HepG2 (cell line): ENCODE data around the gene BZW1. TPM values are rescaled to one million over a fixed set of nuclear protein-coding genes. Genes with fewer than 3 reads are reported as not detected.
A peak's percentile ranks its signal among the peaks of the same experiment; 100 is the strongest.

Experiments used
- CREB1 ChIP-seq, 2 experiments: fragments of 450-650 bp in 1 of 2; IDR thresholded peaks; 2 replicates each; pipeline ENCODE4 v1.6.1; 2016 to 2017; ENCODE audit warnings: control low read depth in 1 of 2, mild to moderate bottlenecking in 1 of 2, missing compliant biosample characterization in 1 of 2, missing genetic modification characterization in 1 of 2
- CREB3 ChIP-seq: sonication (generic); formaldehyde crosslinking; IDR thresholded peaks from 2 replicates; pipeline ENCODE4 v1.5.0; 2020; ENCODE audit warnings: missing genetic modification reagents
- FOXP1 ChIP-seq, 2 experiments: fragments of 450-650 bp in 1 of 2; IDR thresholded peaks; 2 replicates each; pipeline ENCODE4 v1.6.1; 2017 to 2018; ENCODE audit warnings: antibody characterized with exemption in 1 of 2
- MXD1 ChIP-seq: sonication (generic); formaldehyde crosslinking; IDR thresholded peaks from 2 replicates; pipeline ENCODE4 v1.4.0; 2020; ENCODE audit warnings: mild to moderate bottlenecking, missing genetic modification reagents
- POLR2A ChIP-seq, 2 experiments: IDR thresholded peaks; 2 replicates each; pipeline ENCODE4 v1.6.1; 2011; ENCODE audit warnings: low read depth in 2 of 2, low read length in 2 of 2, mild to moderate bottlenecking in 1 of 2, moderate library complexity in 1 of 2; ENCODE audit not compliant: insufficient read depth in 1 of 2
- RFXAP ChIP-seq: sonication (generic); formaldehyde crosslinking; IDR thresholded peaks from 2 replicates; pipeline ENCODE4 v1.4.0; 2020; ENCODE audit warnings: missing genetic modification reagents, borderline replicate concordance
- ZHX2 ChIP-seq, 2 experiments: sonication (generic) in 1 of 2; formaldehyde crosslinking in 1 of 2; IDR thresholded peaks; 2 replicates each; pipeline versions ENCODE4 v1.6.1 to v1.9.0; 2014 to 2022; ENCODE audit warnings: antibody characterized with exemption in 1 of 2, borderline replicate concordance in 1 of 2, inconsistent platforms in 1 of 2, low read depth in 1 of 2, missing genetic modification reagents in 1 of 2
- ZKSCAN8 ChIP-seq: IDR thresholded peaks from 2 replicates; pipeline ENCODE4 v1.6.1; 2016; ENCODE audit warnings: borderline replicate concordance, missing genetic modification reagents, missing compliant biosample characterization
- ZNF431 ChIP-seq: sonication (generic); formaldehyde crosslinking; IDR thresholded peaks from 2 replicates; pipeline ENCODE4 v1.9.0; 2022; ENCODE audit warnings: missing genetic modification reagents, low read depth, mild to moderate bottlenecking, borderline replicate concordance
- polyA plus RNA-seq, 8 experiments: library from polyadenylated mRNA; depleted of rRNA in 3 of 8; stranded (reverse) in 7 of 8; unstranded in 1 of 8; fragments of >200 nt; fragmentation: Illumina TruSeq in 4 of 8; extraction: Trizol in 4 of 8; gene quantifications; 2 replicates each; pipeline versions ENCODE4 v1.2.1 to v1.2.3, GENCODE V29; 2011 to 2016; ENCODE audit warnings: low read depth in 4 of 8, missing spikeins in 1 of 8, mixed read lengths in 1 of 8; ENCODE audit not compliant: insufficient read depth in 1 of 8
- total RNA-seq, 5 experiments: library from RNA; depleted of rRNA; stranded (reverse); fragments of >200 nt; fragmentation: Illumina TruSeq; extraction: Trizol; gene quantifications; 2 replicates each; pipeline ENCODE4 v1.2.3, GENCODE V29; 2016; ENCODE audit warnings: low read depth in 1 of 5

Gene BZW1
- total and polyA plus RNA-seq, 2 of the 13 experiments (the other 11 are each of a cell fraction or from before 2014, with no cell fraction given), result 106 to 384 TPM

GRCh38 chr2:200862532-200863000 is 50.9 kb downstream of the BZW1 start (continued):
- TF ChIP-seq ZKSCAN8 (CRISPR knock-in tag) (0 out of 2 replicates have a peak, but pooled peaks have one; percentile 5), CREB1 (IDR thresholded peaks at IDR 0.05) (peak; percentile 86), CREB1 (CRISPR knock-in tag; IDR thresholded peaks at IDR 0.05) (peak; percentile 66; the same call in 1 of the 2 replicates), ZNF431 (0 out of 2 replicates have a peak, but pooled peaks have one; percentile 27), POLR2A (IDR thresholded peaks at IDR 0.05; ENCODE audit: insufficient read depth in 1 of 2, low read depth in 2 of 2, low read length in 2 of 2) (peak in 1 of 2 experiments; percentile 36; a peak in 1 of 4 replicates), ZHX2 (IDR thresholded peaks at IDR 0.05; ENCODE audit: low read depth) (0 out of 2 replicates have a peak, but pooled peaks have one; percentile 23), ZHX2 (CRISPR knock-in tag; IDR thresholded peaks at IDR 0.05; ENCODE audit: borderline replicate concordance) (no peak), MXD1 (CRISPR knock-in tag) (no peak), CREB3 (CRISPR knock-in tag) (no peak), FOXP1 (IDR thresholded peaks at IDR 0.05) (no peak), FOXP1 (CRISPR knock-in tag; IDR thresholded peaks at IDR 0.05) (peak; percentile 3; the same call in 1 of the 2 replicates), RFXAP (CRISPR knock-in tag) (no peak)
